Peyer's patch (tissue), 4 donors: ENCODE measurements around the gene ERC2. TPM values are rescaled to one million over a fixed set of nuclear protein-coding genes. Genes with fewer than 3 reads are reported as not detected.

Source experiments
- DNase-seq, 3 donors: peaks; one replicate each; pipeline ENCODE4 v3.0.0-alpha.2; 2017 to 2019
- H3K27ac ChIP-seq, 4 donors: fragments of 200-600 bp; sonication (generic); one replicate each; pipeline ENCODE4 v1.5.1; 2016 to 2019
- H3K27me3 ChIP-seq, 2 donors: fragments of 200-600 bp; sonication (generic); one replicate each; pipeline ENCODE4 v1.5.1; 2019
- H3K36me3 ChIP-seq, 3 donors: fragments of 200-600 bp; sonication (generic); one replicate each; pipeline ENCODE4 v1.5.1; 2016 to 2019
- H3K4me1 ChIP-seq, 4 donors: fragments of 200-600 bp; sonication (generic); one replicate each; pipeline ENCODE4 v1.5.1; 2016 to 2019
- H3K4me3 ChIP-seq, 4 donors: fragments of 200-600 bp; sonication (generic); 1 replicate in 3 of 4; 2 replicates in 1 of 4; pipeline ENCODE4 v1.5.1; 2016 to 2019; ENCODE audit warnings: mild to moderate bottlenecking in 1 of 4
- H3K9me3 ChIP-seq, 4 donors: fragments of 200-600 bp; sonication (generic); one replicate each; pipeline ENCODE4 v1.5.1; 2016 to 2019; ENCODE audit warnings: mild to moderate bottlenecking in 1 of 4
- CTCF ChIP-seq, 6 experiments: fragments of 450-650 bp in 4 of 6; fragments of 200-600 bp in 2 of 6; sonication (generic) in 1 of 6; IDR thresholded peaks; one replicate each; pipeline ENCODE4 v1.5.1; 2017 to 2019; ENCODE audit warnings: antibody characterized with exemption in 6 of 6, mild to moderate bottlenecking in 3 of 6, moderate library complexity in 1 of 6
- POLR2A ChIP-seq, 2 donors: fragments of 450-650 bp; IDR thresholded peaks; one replicate each; pipeline ENCODE4 v1.5.1; 2017; ENCODE audit warnings: antibody characterized with exemption in 2 of 2, mild to moderate bottlenecking in 2 of 2, moderate library complexity in 2 of 2
- total RNA-seq, 4 donors: library from RNA; depleted of rRNA; stranded (reverse); fragments of >200 nt; gene quantifications; one replicate each; pipeline ENCODE4 v1.1.0, GENCODE V29; 2016

The ERC2 gene
- total RNA-seq, 4 donors from 2014 or later, result 0.18 to 0.83 TPM; not detected in 2

DNA sequence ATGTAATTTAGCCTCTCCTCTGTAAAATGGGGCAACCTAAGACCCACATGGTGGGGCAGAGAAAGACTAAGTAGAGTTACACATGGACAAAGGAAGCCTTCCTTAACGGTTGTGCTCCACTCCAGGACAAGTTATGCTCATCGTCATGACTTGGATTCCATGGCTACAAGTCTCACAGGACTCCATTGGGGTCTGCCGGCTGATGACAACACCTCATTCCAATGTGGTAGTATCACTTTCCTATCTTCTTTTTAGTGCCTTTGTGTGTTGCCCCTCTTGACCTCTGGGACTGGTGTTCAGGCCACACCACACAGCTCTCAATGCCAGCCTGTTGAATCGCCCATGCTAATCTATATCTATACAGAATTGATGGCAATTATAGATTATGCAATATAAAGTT is 799.9 kb downstream of the ERC2 start:
- Histone ChIP-seq H3K36me3 (no peaks in the 10 kb centered on the region), H3K4me1 (peaks cover 0 to 3% (median 0%) of the 10 kb centered on the region in 4 donors), H3K27ac (no peak overlapping the region), H3K4me3 (no peak overlapping the region), H3K9me3 (no peaks in the 10 kb centered on the region), H3K27me3 (no peaks in the 10 kb centered on the region)
- no peak for TF ChIP-seq POLR2A (IDR thresholded peaks at IDR 0.05)
- no peak for TF ChIP-seq CTCF (IDR thresholded peaks at IDR 0.05)
- no peak for DNase-seq

GRCh38 chr3:55664387-55664786 is 803.9 kb downstream of the ERC2 start:
- no peak for TF ChIP-seq POLR2A (IDR thresholded peaks at IDR 0.05)
- no peaks in the 10 kb centered on the region for H3K4me1 ChIP-seq

GRCh38 chr3:55662683-55663082 is 805.6 kb downstream of the ERC2 start:
- Histone ChIP-seq H3K27me3 (no peaks in the 10 kb centered on the region), H3K4me3 (no peak overlapping the region), H3K27ac (no peak overlapping the region), H3K4me1 (no peaks in the 10 kb centered on the region), H3K9me3 (no peaks in the 10 kb centered on the region), H3K36me3 (no peaks in the 10 kb centered on the region)
- no peak for DNase-seq
- TF ChIP-seq POLR2A (IDR thresholded peaks at IDR 0.05) (no peak), CTCF (IDR thresholded peaks at IDR 0.05) (no peak)

More at GRCh38 chr3:55664387-55664786, 803.9 kb downstream of the ERC2 start:
- no peaks in the 10 kb centered on the region for H3K36me3 ChIP-seq
- no peak overlapping the region for H3K27ac ChIP-seq
- H3K27me3 ChIP-seq, result no peaks in the 10 kb centered on the region
- no peak overlapping the region for H3K4me3 ChIP-seq
- no peaks in the 10 kb centered on the region for H3K9me3 ChIP-seq
- no peak for DNase-seq

- H3K27me3 ChIP-seq, result no peaks in the 10 kb centered on the region
- H3K9me3 ChIP-seq, result no peaks in the 10 kb centered on the region
- no peak for DNase-seq
- H3K4me1 ChIP-seq, result no peaks in the 10 kb centered on the region
- no peaks in the 10 kb centered on the region for H3K36me3 ChIP-seq
- no peak for TF ChIP-seq CTCF (IDR thresholded peaks at IDR 0.05)
- no peak overlapping the region for H3K27ac ChIP-seq
- H3K4me3 ChIP-seq, result no peak overlapping the region
These were observed 806.7 kb downstream of the ERC2 start for GRCh38 chr3:55661571-55661970.

GRCh38 chr3:55661141-55661540 is 807.1 kb downstream of the ERC2 start:
- Histone ChIP-seq H3K36me3 (no peaks in the 10 kb centered on the region), H3K4me1 (no peaks in the 10 kb centered on the region), H3K4me3 (no peak overlapping the region), H3K9me3 (no peaks in the 10 kb centered on the region), H3K27me3 (no peaks in the 10 kb centered on the region), H3K27ac (no peak overlapping the region)
- DNase-seq, result no peak
- TF ChIP-seq CTCF (IDR thresholded peaks at IDR 0.05), result no peak
- TF ChIP-seq POLR2A (IDR thresholded peaks at IDR 0.05), result no peak

DNA sequence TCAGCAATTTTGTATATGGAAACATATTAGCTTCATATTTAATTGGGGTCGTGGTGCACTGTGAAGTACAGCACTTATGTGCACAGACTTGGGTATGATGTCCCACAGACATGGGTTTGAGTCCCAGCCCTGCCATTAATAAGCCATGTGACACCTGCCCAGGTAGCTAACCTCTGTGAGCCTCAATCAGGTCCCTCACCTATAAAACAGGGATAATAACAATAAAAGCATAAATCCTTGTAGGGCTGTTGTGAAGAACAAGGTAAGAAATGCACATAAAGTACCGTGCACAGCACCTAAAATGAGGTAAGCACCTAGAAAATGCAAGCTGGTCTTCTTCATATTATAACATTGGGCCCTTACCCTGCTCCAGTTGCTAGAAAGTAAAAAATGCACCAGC is 807.6 kb downstream of the ERC2 start:
- TF ChIP-seq POLR2A (IDR thresholded peaks at IDR 0.05) (no peak), CTCF (IDR thresholded peaks at IDR 0.05) (no peak)
- Histone ChIP-seq H3K4me3 (no peak overlapping the region), H3K9me3 (no peaks in the 10 kb centered on the region), H3K36me3 (no peaks in the 10 kb centered on the region), H3K27me3 (no peaks in the 10 kb centered on the region), H3K4me1 (no peaks in the 10 kb centered on the region), H3K27ac (no peak overlapping the region)
- DNase-seq, result no peak
